Fibroblast of peridontal ligament (primary cell): Measurements from ENCODE around the gene ANGEL2.

ENCODE experiments used
- DNase-seq: peaks from one replicate; pipeline ENCODE4 v3.0.0-alpha.2; 2010; ENCODE audit errors: extremely low read depth

The ANGEL2 gene

DNA sequence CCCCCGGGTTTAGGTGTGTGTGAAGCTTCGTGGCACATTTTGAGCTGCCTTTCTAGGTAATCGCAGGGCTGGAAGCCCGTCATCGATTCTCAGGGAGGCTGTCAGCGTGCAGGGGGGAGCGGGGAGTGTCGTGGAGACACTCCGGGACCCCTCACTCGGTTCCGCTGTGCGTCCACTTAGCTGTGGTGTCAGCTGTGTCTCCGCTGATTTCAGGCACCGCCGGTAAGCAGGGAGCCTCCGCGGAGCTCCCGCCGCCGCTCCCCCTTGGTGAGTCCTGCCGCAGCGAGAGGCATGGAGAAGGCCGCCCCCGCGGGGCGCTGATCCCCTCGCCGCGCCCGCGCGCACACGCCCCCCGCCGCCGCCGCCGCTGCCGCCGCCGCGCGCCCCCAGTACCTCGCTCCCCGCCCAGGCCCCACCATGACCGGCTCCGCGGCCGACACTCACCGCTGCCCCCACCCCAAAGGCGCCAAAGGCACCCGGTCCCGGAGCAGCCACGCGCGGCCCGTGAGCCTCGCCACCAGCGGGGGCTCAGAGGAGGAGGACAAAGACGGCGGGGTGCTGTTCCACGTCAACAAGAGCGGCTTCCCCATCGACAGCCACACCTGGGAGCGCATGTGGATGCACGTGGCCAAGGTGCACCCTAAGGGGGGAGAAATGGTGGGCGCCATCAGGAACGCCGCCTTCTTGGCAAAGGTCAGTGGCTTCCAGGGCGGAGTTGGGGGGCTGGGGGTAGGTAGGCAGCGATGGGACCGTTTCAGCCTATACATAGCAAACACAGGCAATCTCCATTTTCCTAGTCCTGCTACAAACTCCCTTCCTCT lies 64.3 kb downstream of the ANGEL2 start:
- no peak for DNase-seq

DNA sequence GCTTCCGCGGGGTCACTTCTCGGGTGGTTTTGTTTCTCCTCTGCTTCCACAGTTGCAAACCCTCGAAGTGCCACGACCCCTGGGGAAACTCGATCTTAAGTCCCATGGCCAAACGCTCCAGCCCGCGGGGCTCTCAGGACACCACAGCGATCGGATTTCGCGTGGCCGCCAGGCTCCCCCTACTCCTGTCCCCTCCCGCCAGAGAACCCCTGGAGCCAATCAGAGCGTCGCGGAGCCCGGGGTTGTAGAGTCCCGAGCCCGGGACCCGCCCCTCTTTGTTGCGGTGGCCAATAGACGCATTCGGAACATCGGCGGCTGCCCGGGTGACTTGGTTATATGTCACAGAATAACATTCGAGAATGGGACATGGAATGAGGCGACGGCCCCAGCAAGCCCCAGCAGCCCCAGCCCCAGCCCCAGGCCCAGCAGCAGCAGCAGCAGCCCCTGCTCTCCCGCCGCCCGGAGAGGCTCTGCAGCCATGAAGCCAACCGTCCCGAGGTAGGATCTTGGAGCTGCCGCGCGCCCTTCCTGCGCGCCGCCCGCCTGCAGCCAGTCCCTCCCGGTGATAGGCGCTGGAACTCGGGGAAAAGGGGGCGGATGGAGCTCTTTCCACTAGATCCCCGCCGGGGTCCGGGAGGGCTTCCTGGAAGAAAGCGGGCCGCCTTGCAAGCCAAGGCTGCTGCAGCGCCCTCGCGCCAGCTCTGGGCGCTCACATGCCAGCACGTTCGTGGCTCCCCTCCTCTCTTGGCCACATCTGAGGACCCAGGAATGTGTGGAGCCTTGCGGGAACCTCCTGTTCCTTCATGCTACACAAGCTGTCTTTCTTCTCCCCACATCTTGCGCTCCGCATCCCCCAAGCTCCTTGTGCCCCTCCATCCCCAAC lies 65.2 kb downstream of the ANGEL2 start, which contains the start of gene VASH2:
TSS of gene VASH2 (plus strand) at position 299 of the 883 bp plus-strand sequence. CDS start 1,002 bp downstream, outside the sequence.
- peak; percentile 43 for DNase-seq

DNA sequence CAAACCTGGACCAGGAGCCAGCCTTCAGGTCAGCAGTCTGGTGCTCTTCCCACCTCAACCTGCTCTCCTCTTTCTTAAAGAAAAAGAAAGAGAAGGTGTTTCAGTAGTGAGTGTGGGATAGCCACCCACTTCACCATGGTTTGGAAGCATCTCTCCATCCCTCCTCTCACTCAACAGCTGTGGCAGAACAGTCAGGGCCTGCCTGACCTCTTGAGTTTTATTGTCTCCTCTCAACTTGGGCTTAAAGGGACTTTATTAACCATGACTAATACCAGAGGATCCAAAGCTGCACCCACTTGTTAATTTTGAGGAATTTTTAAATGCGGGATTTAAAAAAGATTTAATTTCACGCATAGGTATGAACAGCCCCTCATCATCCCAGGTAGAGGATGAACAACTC lies 65.9 kb downstream of the ANGEL2 start:
- DNase-seq, result no peak

DNA sequence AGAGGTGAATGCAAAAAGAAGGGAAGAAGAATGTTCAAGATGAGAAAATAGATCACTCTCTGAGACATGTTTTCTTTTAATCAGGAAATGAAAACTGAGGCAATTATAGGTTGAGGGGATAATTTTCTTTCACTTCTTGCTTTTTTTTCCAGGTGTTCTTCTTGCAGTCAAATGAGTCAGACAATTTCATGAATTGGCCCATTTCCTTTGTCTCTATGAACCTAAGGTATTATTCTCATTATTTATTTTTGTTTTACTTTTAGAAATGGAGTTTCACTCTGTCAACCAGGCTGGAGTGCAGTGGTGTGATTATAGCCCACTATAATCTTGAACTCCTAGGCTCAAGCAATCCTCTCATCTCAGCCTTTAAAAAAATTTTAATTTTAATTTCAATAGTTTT lies 68.8 kb downstream of the ANGEL2 start:
- no peak for DNase-seq

DNA sequence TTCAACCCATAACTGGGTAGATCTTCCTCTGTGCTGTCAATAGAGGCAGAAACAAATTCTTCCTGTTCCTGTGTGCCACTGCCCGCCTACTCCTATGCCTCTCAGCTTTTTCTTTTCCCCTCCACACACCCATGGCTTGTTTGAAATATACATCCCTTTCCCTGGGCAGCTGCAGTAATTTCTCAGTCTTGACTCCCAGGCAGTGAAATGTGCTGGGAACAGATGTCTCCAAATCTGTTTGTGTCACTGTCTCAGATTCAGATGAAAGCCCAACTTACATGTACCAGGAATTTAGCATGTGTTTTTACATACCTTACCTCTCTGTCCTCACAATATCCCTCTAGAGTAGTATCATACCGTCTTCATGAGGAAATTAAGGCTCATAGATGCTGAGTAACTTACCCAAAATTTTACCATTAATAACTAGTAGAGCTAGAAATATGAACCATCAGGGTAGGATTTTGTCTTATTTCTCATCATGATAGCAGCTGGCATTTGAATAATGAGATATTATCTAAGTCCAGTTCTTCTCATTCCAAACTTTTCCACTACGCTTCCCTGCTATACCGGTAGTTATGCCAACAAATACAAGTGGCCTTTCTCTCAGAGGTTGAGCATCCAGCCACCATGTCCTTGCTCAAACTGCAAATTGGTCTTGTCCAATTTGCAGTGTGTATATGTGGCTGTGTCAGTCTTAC lies 70.1 kb downstream of the ANGEL2 start:
- no peak for DNase-seq

DNA sequence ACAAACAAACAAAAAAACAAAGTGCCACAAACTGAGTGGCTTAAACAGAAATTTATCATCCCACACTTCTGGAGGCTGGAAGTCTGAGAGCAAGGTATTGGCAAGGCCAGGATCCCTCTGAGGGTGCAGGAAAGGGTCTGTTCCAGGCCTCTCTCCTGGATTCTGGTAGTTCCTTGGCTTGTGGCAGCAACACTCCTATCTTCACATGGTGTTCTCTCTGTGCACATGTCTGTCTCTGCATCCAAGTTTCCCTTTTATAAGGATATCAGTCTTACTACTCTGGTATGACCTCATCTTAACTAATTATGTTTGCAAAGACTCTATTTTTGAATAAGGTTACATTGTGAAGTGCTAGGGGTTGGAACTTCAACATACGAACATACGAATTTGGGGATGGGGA lies 70.6 kb downstream of the ANGEL2 start:
- no peak for DNase-seq

DNA sequence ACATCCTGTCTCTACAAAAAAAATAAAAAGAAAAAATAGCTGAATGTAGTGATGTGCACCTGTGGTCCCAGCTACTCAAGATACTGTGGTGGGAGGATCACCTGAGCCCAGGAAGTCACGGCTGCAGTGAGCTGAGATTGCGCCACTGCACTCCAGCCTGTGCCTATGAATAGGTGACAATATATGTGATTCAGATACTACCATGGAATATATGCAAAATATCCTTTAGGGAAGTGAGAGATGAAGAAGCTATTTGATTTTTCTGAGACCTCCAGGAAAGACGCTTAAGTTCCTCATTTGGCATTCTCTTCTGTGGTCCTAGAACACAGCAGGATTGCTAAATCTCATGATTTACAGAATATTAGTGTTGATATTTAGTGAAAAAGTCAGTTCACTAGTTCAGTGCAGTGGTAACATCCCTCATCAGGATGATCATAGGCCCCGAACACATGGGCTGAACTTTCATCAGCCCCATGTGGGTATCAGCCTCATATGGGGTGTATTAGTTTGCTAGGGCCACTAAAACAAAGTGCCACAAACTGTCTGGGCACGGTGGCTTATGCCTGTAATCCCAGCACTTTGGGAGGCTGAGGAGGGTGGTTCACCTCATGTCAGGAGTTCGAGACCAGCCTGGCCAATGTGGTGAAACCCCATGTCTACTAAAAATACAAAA lies 71.3 kb downstream of the ANGEL2 start:
- no peak for DNase-seq

DNA sequence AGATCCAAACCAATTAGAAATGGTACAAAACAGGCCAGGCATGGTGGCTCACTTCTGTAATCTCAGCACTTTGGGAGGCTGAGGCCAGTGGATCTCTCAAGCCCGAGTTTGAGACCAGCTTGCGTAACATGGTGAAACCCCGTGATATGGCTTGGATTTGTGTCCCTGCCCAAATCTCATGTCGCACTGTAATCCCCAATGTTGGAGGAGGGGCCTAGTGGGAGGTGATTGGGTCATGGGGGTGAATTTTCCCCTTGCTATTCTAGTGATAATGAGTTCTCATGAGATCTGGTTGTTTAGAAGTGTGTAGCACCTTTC lies 72.3 kb downstream of the ANGEL2 start:
- no peak for DNase-seq

DNA sequence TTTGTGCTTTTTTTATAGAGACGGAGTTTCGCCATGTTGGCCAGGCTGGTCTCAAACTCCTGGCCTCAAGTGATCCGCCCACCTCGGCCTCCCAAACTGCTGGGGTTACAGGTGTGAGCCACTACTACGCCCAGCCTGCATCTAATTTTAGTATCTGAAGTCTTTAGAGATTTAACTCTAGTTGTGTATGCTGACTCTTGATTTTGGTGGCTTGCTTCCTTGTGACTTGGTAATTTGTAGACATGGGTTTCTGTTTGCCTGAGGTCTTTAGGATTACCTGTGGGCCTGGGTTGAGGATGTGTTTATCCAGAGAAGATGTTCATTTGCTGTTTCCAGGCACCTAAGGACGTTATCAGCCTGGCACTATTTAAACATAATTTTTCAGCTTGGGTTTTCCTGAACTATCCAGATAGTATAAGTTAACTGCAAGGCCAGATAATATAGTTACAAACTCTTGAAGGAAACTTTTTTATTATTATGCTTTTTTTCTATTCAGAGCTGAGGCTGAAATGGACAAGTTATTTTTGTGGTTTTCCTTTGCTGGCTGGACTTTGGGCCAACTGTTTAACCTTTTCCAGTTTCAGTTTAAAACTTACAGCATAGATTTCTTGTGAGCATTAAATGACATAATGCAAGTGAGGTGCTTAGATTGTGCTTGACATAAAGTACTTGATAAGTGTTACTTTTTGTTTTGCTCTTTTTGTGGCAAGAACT lies 72.8 kb downstream of the ANGEL2 start:
- peak; percentile 15 for DNase-seq
